GM18520 (cell line): ENCODE measurements around the gene ASPDH.
A peak's percentile ranks its signal among the peaks of the same experiment; 100 is the strongest.

Experiments used
- ATAC-seq: cut with Tn5 transposase; IDR thresholded peaks from one replicate; pipeline ENCODE4 v1.9.1; 2021; ENCODE audit not compliant: unreplicated experiment

The ASPDH gene

GRCh38 chr19:50516456-50516855 is 2.7 kb upstream of the ASPDH start:
- ATAC-seq = no peak

- no peak for ATAC-seq
These were observed 1.5 kb upstream of the ASPDH start for GRCh38 chr19:50515168-50515561.

DNA sequence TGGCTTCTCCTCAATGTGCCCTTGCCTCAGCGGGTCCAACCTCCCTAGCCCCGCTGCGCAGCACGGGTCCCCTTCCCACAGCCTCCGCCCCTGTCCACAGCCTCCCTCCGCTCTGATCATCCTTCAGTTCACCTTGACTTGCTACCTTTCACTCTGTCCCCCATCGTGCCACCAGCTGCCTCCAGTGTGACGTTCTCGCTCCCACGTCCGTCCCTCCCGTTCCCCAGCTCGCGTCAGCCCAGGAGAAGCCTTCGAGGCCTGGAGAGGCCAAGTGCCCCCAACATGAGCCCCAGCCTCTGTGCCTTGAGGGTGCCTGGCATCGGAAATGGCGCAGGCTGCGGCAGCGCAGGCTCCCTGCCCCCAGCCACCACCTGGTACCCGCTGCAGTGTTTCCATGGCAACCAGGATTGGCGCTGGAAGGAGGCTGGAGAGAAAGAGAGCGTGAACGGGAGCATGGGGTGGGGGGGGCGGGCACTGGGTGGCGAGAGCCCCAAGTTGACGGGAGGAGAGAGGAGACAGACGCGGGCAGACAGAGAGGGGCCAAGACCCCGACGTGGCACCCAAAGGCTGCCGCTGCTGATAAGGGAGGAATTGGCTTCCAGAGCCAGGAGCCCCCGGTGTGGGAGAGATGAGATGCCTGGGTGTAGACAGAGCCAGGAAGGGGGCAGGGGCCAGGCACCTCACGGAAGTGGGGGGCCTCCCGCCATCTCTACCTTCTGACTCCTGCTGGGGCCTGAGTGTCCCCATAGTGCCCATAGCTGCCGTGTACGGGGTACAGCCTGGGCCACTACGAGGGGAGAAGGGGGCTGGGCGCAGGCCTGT is 844 bp upstream of the ASPDH start:
- no peak for ATAC-seq

DNA sequence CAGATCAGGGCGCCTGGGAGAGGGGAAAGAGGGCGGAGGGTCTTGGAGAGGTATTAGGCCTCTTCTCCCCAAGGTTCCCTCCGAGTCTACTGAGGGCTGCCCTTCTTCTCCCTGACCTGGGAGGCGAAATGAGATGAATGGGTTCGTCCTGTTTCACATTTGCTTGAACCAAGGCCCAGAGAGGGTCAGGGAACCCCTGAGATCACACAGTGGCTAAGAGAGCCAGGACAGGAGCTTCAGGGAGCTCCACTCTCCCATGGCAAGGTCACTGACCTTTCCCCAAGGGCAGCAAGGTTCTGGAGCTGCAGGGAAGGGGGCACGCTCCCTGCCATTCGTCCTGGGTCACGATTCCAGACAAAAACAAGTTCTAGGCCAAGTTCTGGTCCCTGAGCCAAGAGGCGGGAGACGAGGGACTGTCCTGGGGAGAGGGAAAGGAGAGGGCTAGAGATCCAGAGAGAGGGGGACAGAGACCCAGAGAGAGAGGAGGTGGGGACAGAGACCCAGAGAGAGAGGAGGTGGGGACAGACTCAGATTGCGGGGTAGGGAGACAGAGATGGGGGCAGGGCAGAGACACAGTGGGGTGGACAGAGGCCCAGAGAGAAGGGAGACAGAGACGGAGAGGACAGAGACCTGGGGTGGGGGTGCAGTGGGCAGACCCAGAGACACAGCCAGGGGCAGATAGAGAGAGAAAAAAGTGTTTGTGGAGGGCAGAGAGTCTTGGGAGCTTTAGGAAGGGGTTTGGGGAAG is 541 bp downstream of the ASPDH start:
- no peak for ATAC-seq

DNA sequence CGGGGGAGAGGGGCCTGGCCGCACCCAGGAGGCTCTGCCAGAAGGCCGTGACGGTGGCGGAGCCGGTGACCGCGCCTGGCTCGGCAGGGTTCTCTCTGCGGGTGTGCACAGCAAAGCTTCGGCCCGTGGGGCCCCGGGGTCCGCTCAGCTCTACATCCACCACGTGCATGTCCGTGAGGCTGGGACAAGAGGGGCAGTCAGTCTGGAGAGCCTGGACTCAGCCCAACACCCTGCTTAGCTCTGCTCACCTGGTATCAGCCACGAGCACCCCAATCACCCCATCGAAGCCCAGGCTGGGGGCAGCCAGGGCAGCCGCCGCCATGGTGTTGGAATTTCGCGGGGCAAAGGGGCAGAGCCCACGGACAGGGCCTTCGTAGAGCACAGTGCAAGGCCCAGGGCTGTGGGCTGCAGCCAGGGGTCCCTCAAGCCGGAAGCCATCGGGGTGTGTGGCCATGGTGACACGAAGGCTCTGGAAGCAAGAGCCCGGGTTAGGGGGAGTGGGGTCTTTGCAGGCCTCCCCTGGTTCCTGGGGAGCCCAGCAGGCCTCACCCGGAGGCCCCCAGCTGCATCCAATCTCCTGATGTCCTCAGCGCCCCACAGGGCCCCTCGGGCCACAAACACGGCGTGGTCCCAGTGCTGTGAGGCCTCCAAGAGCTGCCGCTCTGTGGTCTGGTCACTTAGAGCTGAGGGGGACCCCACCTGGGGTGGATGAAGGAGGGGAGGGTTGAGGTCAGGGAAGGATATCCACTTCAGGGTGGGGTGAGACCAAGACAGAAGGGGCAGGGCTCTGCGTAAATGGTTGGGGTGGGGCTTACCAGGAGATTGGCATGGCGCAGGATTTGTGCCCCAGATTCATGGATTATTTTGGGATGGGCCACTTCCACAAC is 1.4 kb downstream of the ASPDH start:
- no peak for ATAC-seq

GRCh38 chr19:50511069-50511822 is 2.5 kb downstream of the ASPDH start, which contains the start of gene JOSD2:
JOSD2 (minus strand) TSS chr19:50511191; CDS start chr19:50510431, 760 bp downstream.
- peak; percentile 86 for ATAC-seq

DNA sequence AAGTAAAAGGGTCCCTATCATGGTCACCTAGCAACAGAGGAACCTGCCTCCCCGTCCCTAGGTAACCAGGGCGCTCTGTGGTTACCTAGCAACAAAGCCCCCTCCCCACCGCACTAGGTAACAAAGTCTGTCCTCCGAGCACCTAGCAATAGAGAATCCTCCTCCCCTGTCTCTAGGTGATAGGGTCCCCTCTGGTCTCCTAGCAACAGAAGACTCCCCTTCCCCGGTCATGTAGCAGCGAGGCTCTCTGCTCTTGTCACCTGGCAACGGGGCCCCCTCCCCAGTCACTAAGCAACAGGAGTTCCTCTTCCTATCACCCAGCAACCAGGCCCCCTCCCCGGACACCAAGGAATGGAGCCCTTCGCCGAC is 3.0 kb downstream of the ASPDH start:
- no peak for ATAC-seq

- ATAC-seq = no peak
These were observed 3.5 kb downstream of the ASPDH start for GRCh38 chr19:50510121-50510670.

DNA sequence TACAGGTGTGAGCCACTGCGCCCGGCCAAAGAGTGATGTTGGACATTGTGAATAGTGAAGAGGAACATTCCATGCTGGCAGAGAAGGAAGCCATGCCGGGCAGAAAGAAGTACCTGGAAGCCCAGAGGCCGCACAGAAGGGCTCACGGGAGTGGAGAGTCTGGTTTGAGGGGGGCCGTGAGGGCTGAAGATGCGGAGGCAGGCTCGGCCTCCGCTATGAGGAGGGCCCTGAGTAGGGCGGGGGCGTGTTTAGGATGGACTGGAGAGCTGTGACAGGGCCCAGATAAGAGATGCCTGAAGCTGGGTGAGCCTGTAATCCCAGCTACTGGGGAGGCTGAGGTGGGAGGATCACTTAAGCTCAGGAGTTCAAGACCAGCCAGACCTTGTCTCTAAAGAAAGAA is 4.3 kb downstream of the ASPDH start:
- ATAC-seq = no peak

- no peak for ATAC-seq
These were observed 4.9 kb downstream of the ASPDH start for GRCh38 chr19:50508843-50509190.

- ATAC-seq = no peak
These were observed 6.3 kb downstream of the ASPDH start for GRCh38 chr19:50507376-50507775.

DNA sequence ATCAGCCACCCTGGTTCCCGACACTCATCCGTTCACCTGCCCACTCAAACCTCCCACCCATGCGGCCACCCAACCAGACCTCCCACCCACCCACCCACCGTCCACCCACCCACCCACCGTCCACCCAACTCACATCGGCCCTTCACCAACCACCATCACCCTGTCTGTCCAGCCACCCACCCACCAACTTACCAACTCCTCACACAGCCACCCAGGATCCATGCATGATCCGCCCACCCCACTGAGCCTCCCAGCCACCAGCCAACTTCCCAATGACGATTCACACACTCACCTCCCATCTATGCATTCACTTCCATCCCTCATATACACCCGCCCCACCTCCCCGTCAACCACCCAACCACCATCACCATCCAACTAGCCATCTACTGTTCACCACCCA is 7.0 kb downstream of the ASPDH start:
- ATAC-seq = no peak

- ATAC-seq = no peak
These were observed 7.7 kb downstream of the ASPDH start for GRCh38 chr19:50505856-50506611.

- no peak for ATAC-seq
These were observed 11.9 kb downstream of the ASPDH start for GRCh38 chr19:50501568-50502475.

GRCh38 chr19:50501186-50501567 is 12.5 kb downstream of the ASPDH start:
- no peak for ATAC-seq

DNA sequence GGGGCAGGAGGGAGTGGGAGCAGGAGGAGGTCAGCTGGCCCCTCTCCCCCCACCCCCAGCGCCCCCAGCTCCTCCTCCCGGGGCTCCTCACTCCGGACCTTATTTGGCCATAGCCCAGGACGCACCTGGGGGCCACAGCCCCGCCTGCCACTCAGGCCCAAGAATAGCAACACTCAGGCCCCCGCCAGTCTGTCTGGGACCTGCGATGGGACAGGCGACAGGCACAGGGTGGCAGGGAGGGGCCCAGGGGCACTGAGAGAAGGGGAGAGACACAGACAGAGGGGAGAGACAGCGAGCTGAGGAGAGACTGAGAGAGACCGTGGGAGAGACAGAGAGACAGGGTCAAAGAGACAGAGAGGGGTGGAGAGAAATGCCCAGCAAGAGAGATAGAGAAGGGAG is 13.0 kb downstream of the ASPDH start:
- no peak for ATAC-seq

GRCh38 chr19:50500060-50500752 is 13.5 kb downstream of the ASPDH start:
- ATAC-seq = no peak
